ENCODE data around the gene CYSRT1. TPM values are rescaled to one million over a fixed set of nuclear protein-coding genes. Genes with fewer than 3 reads are reported as not detected.

The CYSRT1 gene
- polyA plus RNA-seq, 1 of the 3 experiments (the other 2 are of a cell fraction): 2.1 TPM

DNA sequence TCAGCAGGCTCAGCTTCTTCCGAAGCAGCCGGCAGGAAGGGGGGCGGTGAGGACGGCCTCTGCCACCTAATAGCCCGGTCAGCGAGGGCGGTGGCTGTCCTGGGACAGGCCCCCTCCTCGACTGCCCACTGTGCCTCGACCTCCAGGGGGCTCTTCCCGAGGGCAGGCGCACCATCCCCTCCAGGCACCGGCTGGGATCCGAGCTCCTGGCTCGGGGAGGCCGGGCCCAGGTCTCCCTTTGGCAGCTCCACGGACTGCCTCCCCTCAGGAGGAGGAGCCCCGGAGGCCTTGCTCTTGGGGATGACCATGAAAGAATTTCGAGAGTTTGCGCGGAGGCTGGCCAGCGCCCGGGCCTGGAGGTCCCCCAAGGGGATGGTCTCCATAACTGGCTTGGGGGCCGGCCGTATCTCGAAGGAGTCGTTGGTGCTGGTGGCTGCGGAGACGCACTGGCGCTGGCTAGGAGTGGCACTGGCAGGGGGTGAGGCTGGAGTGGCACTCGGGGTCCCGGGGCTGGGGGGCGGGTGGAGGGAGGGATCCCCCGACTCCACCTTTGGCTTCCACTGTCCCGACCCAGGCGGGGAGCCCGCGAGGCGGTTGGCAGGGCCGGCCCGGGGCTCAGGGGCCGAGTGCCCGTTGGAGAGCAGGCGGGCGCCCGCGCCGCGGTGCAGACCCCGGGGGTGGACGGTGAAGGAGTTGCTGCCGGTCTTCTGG lies 25.4 kb upstream of the CYSRT1 start:
- H3K9me3 ChIP-seq: no peaks in the 10 kb centered on the region
- no peak overlapping the region for H3K9ac ChIP-seq
- no peak overlapping the region for H2AFZ ChIP-seq (ENCODE audit: low read depth)
- ChIA-PET POLR2A (interaction anchor here (0.6 to 2.5 kb wide), 3 partner anchors 11 to 367 kb away, joined by 4 to 20 read pairs (median 6); partner anchors contain the start of genes ANAPC2, SSNA1 and TUBB4B), CTCF (interaction anchor here (0.8 to 1.7 kb wide), 5 partner anchors 10 to 70 kb away, joined by 3 to 6 read pairs (median 3); partner anchors contain the start of genes RNF224 and TUBB4B)
- peak overlapping the region; percentile 86 for H3K4me2 ChIP-seq
- WGBS (ENCODE audit: low lambda C conversion rate): 15% methylated on average over 17 of the region's 51 CpGs
- peaks cover 15 to 41% of the 10 kb centered on the region in 2 experiments; a peak in 3 of 4 replicates for H3K4me1 ChIP-seq (ENCODE audit: control insufficient read depth in 1 of 2, insufficient read depth in 2 of 2, low read depth in 1 of 2, low read length in 1 of 2)
- H3F3A ChIP-seq (replicated peaks; ENCODE audit: insufficient read depth): peaks cover 14% of the 10 kb centered on the region
- H3K27ac ChIP-seq (ENCODE audit: low read depth in 2 of 2, low read length in 1 of 2): no peak overlapping the region
- peaks cover 72% of the 10 kb centered on the region for H3K79me2 ChIP-seq (ENCODE audit: insufficient read depth)
- no peak for DNase-seq
- H3K9me2 ChIP-seq: no peaks in the 10 kb centered on the region
- TF ChIP-seq, protein P1, sequence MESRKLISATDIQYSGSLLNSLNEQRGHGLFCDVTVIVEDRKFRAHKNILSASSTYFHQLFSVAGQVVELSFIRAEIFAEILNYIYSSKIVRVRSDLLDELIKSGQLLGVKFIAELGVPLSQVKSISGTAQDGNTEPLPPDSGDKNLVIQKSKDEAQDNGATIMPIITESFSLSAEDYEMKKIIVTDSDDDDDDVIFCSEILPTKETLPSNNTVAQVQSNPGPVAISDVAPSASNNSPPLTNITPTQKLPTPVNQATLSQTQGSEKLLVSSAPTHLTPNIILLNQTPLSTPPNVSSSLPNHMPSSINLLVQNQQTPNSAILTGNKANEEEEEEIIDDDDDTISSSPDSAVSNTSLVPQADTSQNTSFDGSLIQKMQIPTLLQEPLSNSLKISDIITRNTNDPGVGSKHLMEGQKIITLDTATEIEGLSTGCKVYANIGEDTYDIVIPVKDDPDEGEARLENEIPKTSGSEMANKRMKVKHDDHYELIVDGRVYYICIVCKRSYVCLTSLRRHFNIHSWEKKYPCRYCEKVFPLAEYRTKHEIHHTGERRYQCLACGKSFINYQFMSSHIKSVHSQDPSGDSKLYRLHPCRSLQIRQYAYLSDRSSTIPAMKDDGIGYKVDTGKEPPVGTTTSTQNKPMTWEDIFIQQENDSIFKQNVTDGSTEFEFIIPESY (IDR thresholded peaks at IDR 0.05; ENCODE audit: borderline replicate concordance, low read depth): no peak
- TF ChIP-seq USF1 (IDR thresholded peaks at IDR 0.05; ENCODE audit: borderline replicate concordance, low read depth) (no peak), SMC3 (IDR thresholded peaks at IDR 0.05; ENCODE audit: low read depth, low read length) (no peak), SIN3A (IDR thresholded peaks at IDR 0.05; ENCODE audit: borderline replicate concordance, low read depth, low read length) (no peak), REST (IDR thresholded peaks at IDR 0.05; ENCODE audit: low read depth, low read length) (no peak), EP300 (IDR thresholded peaks at IDR 0.05; ENCODE audit: borderline replicate concordance in 1 of 2, low read depth in 1 of 2, low read length in 1 of 2) (no peak), USF2 (IDR thresholded peaks at IDR 0.05; ENCODE audit: borderline replicate concordance, low read depth, low read length) (no peak), IRF3 (IDR thresholded peaks at IDR 0.05; ENCODE audit: low read depth, low read length) (no peak), FOXJ3 (CRISPR knock-in tag; IDR thresholded peaks at IDR 0.05) (no peak), NRF1 (IDR thresholded peaks at IDR 0.05; ENCODE audit: low read depth, low read length) (no peak), TEAD4 (IDR thresholded peaks at IDR 0.05; ENCODE audit: borderline replicate concordance, insufficient read depth) (no peak), TAF1 (IDR thresholded peaks at IDR 0.05; ENCODE audit: borderline replicate concordance, low read depth, low read length) (no peak)
- TF ChIP-seq, protein P2, sequence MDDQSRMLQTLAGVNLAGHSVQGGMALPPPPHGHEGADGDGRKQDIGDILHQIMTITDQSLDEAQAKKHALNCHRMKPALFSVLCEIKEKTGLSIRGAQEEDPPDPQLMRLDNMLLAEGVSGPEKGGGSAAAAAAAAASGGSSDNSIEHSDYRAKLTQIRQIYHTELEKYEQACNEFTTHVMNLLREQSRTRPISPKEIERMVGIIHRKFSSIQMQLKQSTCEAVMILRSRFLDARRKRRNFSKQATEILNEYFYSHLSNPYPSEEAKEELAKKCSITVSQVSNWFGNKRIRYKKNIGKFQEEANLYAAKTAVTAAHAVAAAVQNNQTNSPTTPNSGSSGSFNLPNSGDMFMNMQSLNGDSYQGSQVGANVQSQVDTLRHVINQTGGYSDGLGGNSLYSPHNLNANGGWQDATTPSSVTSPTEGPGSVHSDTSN (IDR thresholded peaks at IDR 0.05): no peak
- H3K4me3 ChIP-seq (ENCODE audit: low read depth in 2 of 2, low read length in 1 of 2): peak overlapping the region; percentile 41 to 83; a peak in 2 of 4 replicates
- H4K20me1 ChIP-seq (ENCODE audit: insufficient read depth): peaks cover 39% of the 10 kb centered on the region
- H3K36me3 ChIP-seq (replicated peaks in 1 of 2; ENCODE audit: control insufficient read depth in 1 of 2, insufficient read depth in 2 of 2, low read length in 1 of 2): no peaks in the 10 kb centered on the region
- no peaks in the 10 kb centered on the region for H3K27me3 ChIP-seq (ENCODE audit: insufficient read depth)
